Melanocyte of skin (primary cell): ENCODE data around the gene EIF1. TPM values are rescaled to one million over a fixed set of nuclear protein-coding genes. Genes with fewer than 3 reads are reported as not detected.

Experiments used
- small RNA-seq, 2 donors: library from RNA; depleted of rRNA; stranded (forward); fragments of <200 nt; gene quantifications; one replicate each; pipeline ENCODE3, GENCODE V24; 2012
- total RNA-seq, 2 donors: library from RNA; depleted of rRNA; stranded (reverse); fragments of >200 nt; gene quantifications; 2 replicates each; pipeline ENCODE4 v1.2.3, GENCODE V29; 2012

Gene EIF1
- total RNA-seq: 10 to 100 TPM; 52.3 to 67.3 TPM

GRCh38 chr17:41688641-41689496, at the start of gene EIF1:
TSS of gene EIF1 (plus strand) at chr17:41688885. CDS start at chr17:41689039, 154 bp downstream.

GRCh38 chr17:41711669-41712400, 23.1 kb downstream of the EIF1 start, which contains the start of gene GAST:
TSS of gene GAST (plus strand) at chr17:41712331. CDS start at chr17:41715437, 3,106 bp downstream.

GRCh38 chr17:41734139-41734948, 45.7 kb downstream of the EIF1 start, which contains the start of gene HAP1:
TSS of gene HAP1 (minus strand) at chr17:41734643. CDS start at chr17:41734634, 9 bp downstream.

Small RNA genes within 50 kb of the gene (small RNA-seq; reads per million reads assigned to genes)
- gene RN7SL399P: 0 reads per million in 2 donors
- 0 to 0.09 reads per million in 2 donors for gene RNA5SP442

Other genes starting within 250 kb of the EIF1 start
- gene KRT38, start 247.9 kb upstream of the EIF1 start, total RNA-seq: not detected
- not detected for gene KRT32, start 221.5 kb upstream of the EIF1 start, total RNA-seq
- not detected for gene KRT35, start 207.7 kb upstream of the EIF1 start, total RNA-seq
- gene KRT36, start 199.0 kb upstream of the EIF1 start, total RNA-seq: not detected
- gene KRT13, start 183.3 kb upstream of the EIF1 start, total RNA-seq: not detected
- gene KRT15, start 170.0 kb upstream of the EIF1 start, total RNA-seq: not detected
- gene KRT19, start 160.6 kb upstream of the EIF1 start, total RNA-seq: under 1 TPM in 1 of 2 donors, not detected in 1; 0.33 TPM
- gene KRT9, start 116.8 kb upstream of the EIF1 start, total RNA-seq: not detected
- 1 to 10 TPM in 1 of 2 donors, under 1 TPM in 1; under 0.01 to 1.0 TPM for gene KRT14, start 102.0 kb upstream of the EIF1 start, total RNA-seq
- gene KRT16, start 76.1 kb upstream of the EIF1 start, total RNA-seq: under 1 TPM in 1 of 2 donors, not detected in 1; 0.69 TPM
- gene KRT17, start 64.3 kb upstream of the EIF1 start, total RNA-seq: 1 to 10 TPM in 1 of 2 donors, not detected in 1; 1.7 TPM
- not detected for gene GAST, start 23.4 kb downstream of the EIF1 start, total RNA-seq
- under 1 TPM in 1 of 2 donors, not detected in 1; under 0.01 TPM for gene HAP1, start 45.8 kb downstream of the EIF1 start, total RNA-seq
- gene JUP, start 97.8 kb downstream of the EIF1 start, total RNA-seq: 1 to 10 TPM; 1.7 to 3.8 TPM
- gene P3H4, start 123.1 kb downstream of the EIF1 start, total RNA-seq: 10 to 100 TPM; 17.2 to 24.0 TPM
- gene FKBP10, start 124.1 kb downstream of the EIF1 start, total RNA-seq: 100 to 1,000 TPM in 1 of 2 donors, 10 to 100 TPM in 1; 64.0 to 111 TPM
- gene NT5C3B, start 147.3 kb downstream of the EIF1 start, total RNA-seq: 10 to 100 TPM; 37.5 to 49.0 TPM
- under 1 TPM in 1 of 2 donors, not detected in 1; under 0.01 TPM for gene KLHL10, start 148.9 kb downstream of the EIF1 start, total RNA-seq
- gene KLHL11, start 176.5 kb downstream of the EIF1 start, total RNA-seq: 10 to 100 TPM; 23.4 to 26.6 TPM
- gene ACLY, start 230.1 kb downstream of the EIF1 start, total RNA-seq: 100 to 1,000 TPM; 219 to 239 TPM
- gene ODAD4, start 241.7 kb downstream of the EIF1 start, total RNA-seq: under 1 TPM; 0.67 to 0.69 TPM